ENCODE data around the gene DECR2.
"Not testable (repeated sequence)": the region's sequence is repeated elsewhere in the genome, so short reads cannot be mapped to it uniquely, and the experiment has no call there.

DECR2 gene

GRCh38 chr16:380762-381011, 21.0 kb upstream of the DECR2 start:
- ATAC-seq: no peak
- Mint-ChIP-seq H3K4me1 (peaks cover 26% of the 10 kb centered on the region), H3K9me3 (no peaks in the 10 kb centered on the region), H3K4me3 (peak overlapping the region; percentile 73), H3K36me3 (ENCODE audit: low read depth) (no peaks in the 10 kb centered on the region), H3K27me3 (no peaks in the 10 kb centered on the region), H3K27ac (no peak overlapping the region)
- no peak for DNase-seq

- H3K27me3 Mint-ChIP-seq: no peaks in the 10 kb centered on the region
- H3K4me1 Mint-ChIP-seq: peaks cover 26% of the 10 kb centered on the region
- no peaks in the 10 kb centered on the region for H3K36me3 Mint-ChIP-seq (ENCODE audit: low read depth)
Measured at GRCh38 chr16:381012-381788, 20.5 kb upstream of the DECR2 start.

DNA sequence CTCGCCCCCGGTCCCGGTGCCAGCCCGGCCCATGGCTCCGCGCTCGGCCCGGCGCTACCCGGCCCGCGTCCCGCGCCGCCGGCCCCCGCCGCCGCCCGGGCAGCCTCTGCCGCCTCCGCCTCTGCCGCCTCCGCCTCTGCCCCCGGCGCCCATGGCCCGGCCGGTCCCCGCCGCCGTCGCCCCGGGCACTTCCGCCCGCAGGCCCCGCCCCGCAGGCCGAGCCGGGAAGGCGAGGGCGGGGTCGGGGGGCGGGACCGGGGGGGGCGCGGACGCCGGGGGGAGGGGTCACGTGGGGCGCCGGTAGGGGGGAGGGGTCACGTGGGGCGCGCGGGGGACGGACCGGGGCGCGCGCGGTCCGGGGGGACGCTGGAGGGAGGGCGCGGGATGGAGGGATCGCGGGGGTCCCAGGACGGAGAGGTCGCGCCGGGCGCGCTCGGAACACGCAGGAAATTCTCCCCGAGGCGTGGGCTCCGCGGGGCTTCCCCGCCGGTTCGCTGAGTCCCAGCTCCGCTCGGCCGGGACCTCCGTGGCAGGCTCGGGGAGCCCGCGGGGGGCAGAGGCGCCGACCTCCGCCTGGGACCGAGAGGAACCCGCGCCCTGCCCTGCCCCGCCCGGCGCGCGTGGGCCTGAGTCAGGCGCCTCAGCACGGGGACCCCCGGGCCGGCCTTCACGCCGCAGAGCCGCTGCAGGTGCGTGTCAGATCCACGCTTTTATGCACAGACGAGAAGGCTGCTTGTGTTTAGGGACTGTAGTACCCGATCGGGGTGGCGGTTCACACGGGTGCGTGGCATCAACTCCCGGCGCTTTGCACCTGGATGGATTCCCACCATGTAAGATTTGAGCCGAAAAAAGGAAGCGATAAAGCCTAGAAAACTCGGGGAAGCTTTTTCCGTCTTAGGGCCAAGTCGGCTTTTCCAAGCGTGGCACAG, 19.6 kb upstream of the DECR2 start, which contains the start of gene PGAP6:
Gene PGAP6 (minus strand): TSS at position 190 of the 929 bp plus-strand sequence. CDS start 157 bp downstream, at position 33.
- no peaks in the 10 kb centered on the region for H3K36me3 Mint-ChIP-seq (ENCODE audit: low read depth)
- DNase-seq: peak; percentile 68

More at GRCh38 chr16:381012-381788, 20.5 kb upstream of the DECR2 start:
- Mint-ChIP-seq H3K4me3 (peak overlapping the region; percentile 73), H3K27ac (no peak overlapping the region), H3K9me3 (no peaks in the 10 kb centered on the region)
- DNase-seq (no peak), ATAC-seq (peak; percentile 38)

DNA sequence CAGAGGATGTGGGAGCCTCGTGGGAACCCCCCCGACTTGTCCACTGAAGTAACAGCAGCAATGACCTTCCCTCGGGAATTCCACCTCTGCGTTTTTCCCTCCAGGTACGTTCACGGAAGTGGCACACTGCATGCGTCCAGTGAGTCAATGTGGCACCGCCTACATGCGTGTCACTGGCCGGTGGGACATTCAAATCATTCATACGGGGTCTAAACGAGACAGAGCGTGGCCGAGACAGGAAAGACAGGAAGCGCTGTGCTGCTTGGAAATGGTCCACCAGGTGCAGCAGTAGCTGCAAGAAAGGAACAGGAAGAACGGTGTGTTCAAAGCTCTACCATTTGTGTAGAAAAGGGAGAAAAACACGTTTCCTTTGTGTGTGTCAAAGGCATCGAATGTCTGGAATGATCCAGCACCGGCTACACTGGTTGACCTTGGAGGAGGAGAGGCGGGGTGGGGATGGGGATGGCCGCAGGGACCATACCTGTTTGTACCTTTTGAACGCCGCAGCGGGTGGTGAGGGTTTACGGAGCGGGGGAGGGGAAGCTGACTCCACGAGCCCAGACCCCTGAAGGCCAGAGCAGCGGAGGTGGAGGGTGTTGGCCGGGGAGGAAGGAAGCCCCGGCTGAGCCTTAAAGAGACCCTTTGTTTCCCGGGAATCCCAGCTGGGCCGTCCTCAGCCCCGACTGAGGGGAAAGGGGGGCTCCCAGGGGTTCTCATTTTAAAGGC, 18.2 kb upstream of the DECR2 start:
- Mint-ChIP-seq H3K27me3 (no peaks in the 10 kb centered on the region), H3K9me3 (no peaks in the 10 kb centered on the region), H3K36me3 (ENCODE audit: low read depth) (no peaks in the 10 kb centered on the region), H3K4me3 (peak overlapping the region; percentile 80), H3K4me1 (peaks cover 26% of the 10 kb centered on the region), H3K27ac (peak overlapping the region; percentile 67)
- DNase-seq (peak; percentile 68), ATAC-seq (peak; percentile 73)

More for the DNA sequence above, 19.6 kb upstream of the DECR2 start, which contains the start of gene PGAP6:
- Mint-ChIP-seq H3K27me3 (no peaks in the 10 kb centered on the region), H3K27ac (peak within 1 kb of the TSS; percentile 67), H3K9me3 (no peaks in the 10 kb centered on the region), H3K4me1 (peaks cover 26% of the 10 kb centered on the region), H3K4me3 (peak within 1 kb of the TSS; percentile 80)
- peak; percentile 53 for ATAC-seq

DNA sequence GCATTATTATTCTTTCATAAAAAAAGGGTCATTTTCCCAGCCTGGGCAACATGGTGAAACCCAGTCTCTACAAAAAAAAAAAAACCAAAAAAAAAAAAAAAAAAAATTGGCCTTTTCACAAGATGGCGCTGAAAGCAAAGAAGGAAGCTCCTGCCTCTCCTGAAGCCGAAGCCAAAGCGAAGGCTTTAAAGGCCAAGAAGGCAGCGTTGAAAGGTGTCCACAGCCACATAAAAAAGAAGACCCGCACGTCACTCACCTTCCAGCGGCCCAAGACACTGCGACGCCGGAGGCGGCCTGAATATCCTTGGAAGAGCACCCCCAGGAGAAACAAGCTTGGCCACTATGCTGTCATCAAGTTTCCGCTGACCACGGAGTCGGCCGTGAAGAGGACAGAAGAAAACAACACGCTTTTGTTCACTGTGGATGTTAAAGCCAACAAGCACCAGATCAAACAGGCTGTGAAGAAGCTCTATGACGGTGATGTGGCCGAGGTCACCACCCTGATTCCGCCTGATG, 15.0 kb upstream of the DECR2 start:
- no peak for ATAC-seq
- H3K4me3 Mint-ChIP-seq: no peak overlapping the region
- peaks cover 19% of the 10 kb centered on the region for H3K4me1 Mint-ChIP-seq
- peaks cover 1% of the 10 kb centered on the region for H3K36me3 Mint-ChIP-seq (ENCODE audit: low read depth)
- no peak for DNase-seq
- no peaks in the 10 kb centered on the region for H3K27me3 Mint-ChIP-seq
- H3K27ac Mint-ChIP-seq: no peak overlapping the region
- H3K9me3 Mint-ChIP-seq: no peaks in the 10 kb centered on the region

GRCh38 chr16:387761-388666, 13.7 kb upstream of the DECR2 start:
- H3K36me3 Mint-ChIP-seq (ENCODE audit: low read depth); DNase-seq; ATAC-seq; H3K4me3 Mint-ChIP-seq; H3K27me3 Mint-ChIP-seq; H3K9me3 Mint-ChIP-seq; H3K27ac Mint-ChIP-seq: not testable (repeated sequence)
- peaks cover 25% of the 10 kb centered on the region for H3K4me1 Mint-ChIP-seq

DNA sequence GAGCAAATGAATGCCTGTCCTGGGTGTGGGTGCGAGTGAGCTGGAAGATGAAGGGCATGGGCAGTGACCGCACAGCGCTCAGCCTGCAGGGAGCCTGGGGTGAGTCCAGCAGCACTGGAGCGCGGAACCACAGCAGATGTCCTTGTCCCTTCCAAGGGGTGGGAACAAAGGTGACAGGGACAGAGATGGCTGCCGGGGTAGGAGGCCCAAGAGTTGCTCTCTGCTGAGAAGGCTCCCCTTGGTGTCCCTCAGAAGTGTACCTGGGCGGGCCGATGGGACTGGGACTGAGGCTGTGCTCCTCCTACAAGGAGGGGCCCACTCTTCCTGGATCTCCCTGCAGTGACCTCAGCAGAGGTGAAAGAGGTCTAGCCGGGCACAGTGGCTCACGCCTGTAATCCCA, 12.3 kb upstream of the DECR2 start:
- Mint-ChIP-seq H3K36me3 (ENCODE audit: low read depth) (peaks cover 1% of the 10 kb centered on the region), H3K4me1 (peaks cover 15% of the 10 kb centered on the region), H3K9me3 (no peaks in the 10 kb centered on the region), H3K27ac (no peak overlapping the region), H3K4me3 (no peak overlapping the region), H3K27me3 (no peaks in the 10 kb centered on the region)
- no peak for DNase-seq
- no peak for ATAC-seq

- Mint-ChIP-seq H3K9me3 (no peaks in the 10 kb centered on the region), H3K4me3 (peak overlapping the region; percentile 22), H3K27me3 (peaks cover 10% of the 10 kb centered on the region), H3K4me1 (peaks cover 23% of the 10 kb centered on the region), H3K27ac (peak overlapping the region; percentile 84), H3K36me3 (ENCODE audit: low read depth) (peaks cover 1% of the 10 kb centered on the region)
- ATAC-seq (peak; percentile 99), DNase-seq (peak; percentile 92)
Measured at GRCh38 chr16:391885-392335, 9.8 kb upstream of the DECR2 start.

DNA sequence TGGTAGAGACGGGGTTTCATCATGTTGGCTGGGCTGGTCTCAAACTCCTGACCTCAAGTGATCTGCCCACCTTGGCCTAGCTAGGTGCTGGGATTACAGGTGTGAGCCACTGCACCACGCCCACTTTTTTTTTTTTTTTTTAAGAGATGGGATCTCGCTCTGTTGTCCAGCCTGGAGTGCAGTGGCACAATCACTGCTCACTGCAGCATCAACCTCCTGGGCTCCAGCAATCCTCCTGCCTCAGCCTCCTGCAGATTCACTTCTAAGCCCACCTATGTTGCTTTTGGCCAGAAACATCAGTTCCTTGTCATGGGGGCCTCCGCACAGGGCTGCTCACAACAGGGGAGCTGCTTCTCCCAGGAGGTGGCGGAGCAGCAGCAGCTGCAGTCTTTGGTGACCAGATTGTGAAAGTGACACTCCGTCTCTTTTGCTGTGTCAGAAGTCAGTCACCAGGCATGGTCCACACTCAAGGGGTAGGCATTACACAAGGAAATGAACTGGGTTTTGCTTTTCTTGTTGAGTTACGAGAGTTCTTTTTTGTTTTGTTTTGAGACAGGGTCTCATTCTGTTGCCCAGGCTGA, 9.1 kb upstream of the DECR2 start:
- Mint-ChIP-seq H3K4me3 (no peak overlapping the region), H3K4me1 (peaks cover 23% of the 10 kb centered on the region), H3K9me3 (no peaks in the 10 kb centered on the region), H3K36me3 (ENCODE audit: low read depth) (peaks cover 1% of the 10 kb centered on the region), H3K27ac (peak overlapping the region; percentile 84), H3K27me3 (peaks cover 10% of the 10 kb centered on the region)
- DNase-seq (no peak), ATAC-seq (no peak)

DNA sequence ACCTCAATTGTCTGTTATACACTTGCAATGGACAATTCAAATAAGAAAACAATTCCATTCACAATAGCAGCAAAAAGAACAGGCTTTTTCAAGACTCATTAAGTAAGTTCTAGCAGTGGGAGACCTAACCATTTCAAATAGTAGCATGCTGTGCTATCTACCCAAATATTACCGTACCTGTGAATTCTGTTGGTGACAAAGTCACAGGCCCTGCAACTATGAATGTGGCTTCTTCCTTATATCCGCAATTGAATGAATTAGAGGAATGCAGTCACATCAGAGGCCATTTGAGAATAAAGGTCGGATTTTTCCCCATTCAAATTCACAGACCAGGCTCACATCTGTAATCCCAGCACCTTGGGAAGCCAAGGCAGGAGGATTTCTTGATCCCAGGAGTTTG, 5.5 kb upstream of the DECR2 start:
- Mint-ChIP-seq H3K27ac (no peak overlapping the region), H3K36me3 (ENCODE audit: low read depth) (no peaks in the 10 kb centered on the region), H3K4me1 (peaks cover 38% of the 10 kb centered on the region), H3K27me3 (peaks cover 10% of the 10 kb centered on the region), H3K9me3 (no peaks in the 10 kb centered on the region), H3K4me3 (peak overlapping the region; percentile 73)
- ATAC-seq (no peak), DNase-seq (no peak)

DNA sequence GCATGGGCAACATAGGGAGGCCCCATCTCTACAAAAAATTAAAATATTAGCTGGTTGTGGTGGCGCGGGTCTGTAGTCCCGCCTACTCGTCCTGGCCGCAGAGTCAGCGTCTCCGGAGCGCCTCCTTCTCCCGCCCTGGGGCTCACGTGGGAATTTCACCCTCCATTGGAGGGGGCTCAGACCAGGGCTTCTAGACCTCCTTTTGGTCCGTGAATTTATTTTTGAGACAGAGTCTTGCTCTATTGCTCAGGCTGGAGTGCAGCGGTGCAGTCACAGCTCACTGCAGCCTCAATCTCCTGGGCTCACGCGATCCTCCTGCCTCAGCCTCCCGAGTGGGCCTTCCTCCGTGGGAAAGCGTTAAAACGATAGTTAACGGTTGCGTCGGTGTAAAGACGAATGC, 5.1 kb upstream of the DECR2 start:
- ATAC-seq (no peak), DNase-seq (no peak)
- Mint-ChIP-seq H3K36me3 (ENCODE audit: low read depth) (no peaks in the 10 kb centered on the region), H3K9me3 (no peaks in the 10 kb centered on the region), H3K27ac (peak overlapping the region; percentile 59), H3K4me1 (peaks cover 37% of the 10 kb centered on the region), H3K4me3 (peak overlapping the region; percentile 73), H3K27me3 (peaks cover 10% of the 10 kb centered on the region)

GRCh38 chr16:397135-397661, 4.5 kb upstream of the DECR2 start, which contains the start of gene NME4:
NME4 (plus strand) TSS chr16:397199; CDS start chr16:397223, 24 bp downstream.
- no peaks in the 10 kb centered on the region for H3K9me3 Mint-ChIP-seq
- peak within 1 kb of the TSS; percentile 73 for H3K4me3 Mint-ChIP-seq
- ATAC-seq (no peak), DNase-seq (no peak)
- H3K27me3 Mint-ChIP-seq: peaks cover 10% of the 10 kb centered on the region
- H3K36me3 Mint-ChIP-seq (ENCODE audit: low read depth): no peaks in the 10 kb centered on the region
- peaks cover 31% of the 10 kb centered on the region for H3K4me1 Mint-ChIP-seq
- H3K27ac Mint-ChIP-seq: peak within 1 kb of the TSS; percentile 59
